ENCODE measurements around the gene MSX2.

The MSX2 gene

GRCh38 chr5:174773371-174773770, 49.0 kb downstream of the MSX2 start:
- DNase-seq (ENCODE audit: low spot score) = no peak

DNA sequence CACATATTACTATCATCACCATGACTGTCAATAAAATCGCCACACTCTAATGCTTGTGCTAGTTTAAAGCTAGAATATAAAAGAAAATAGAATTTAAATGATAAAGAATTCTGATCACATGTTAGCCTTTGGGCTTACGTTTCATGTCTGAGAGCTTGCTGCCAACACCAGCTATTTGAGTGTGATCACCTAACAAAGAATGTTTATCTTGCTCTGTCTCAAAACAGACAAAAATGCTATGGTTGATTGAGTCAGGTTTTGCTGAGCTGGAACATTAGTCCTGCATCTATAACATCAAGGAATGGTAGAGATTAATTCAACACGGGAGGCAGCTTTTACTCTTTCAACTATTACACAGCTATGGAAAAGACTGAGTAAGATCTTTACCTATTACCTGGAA, 50.7 kb downstream of the MSX2 start:
- no peak for DNase-seq (ENCODE audit: low spot score)

DNA sequence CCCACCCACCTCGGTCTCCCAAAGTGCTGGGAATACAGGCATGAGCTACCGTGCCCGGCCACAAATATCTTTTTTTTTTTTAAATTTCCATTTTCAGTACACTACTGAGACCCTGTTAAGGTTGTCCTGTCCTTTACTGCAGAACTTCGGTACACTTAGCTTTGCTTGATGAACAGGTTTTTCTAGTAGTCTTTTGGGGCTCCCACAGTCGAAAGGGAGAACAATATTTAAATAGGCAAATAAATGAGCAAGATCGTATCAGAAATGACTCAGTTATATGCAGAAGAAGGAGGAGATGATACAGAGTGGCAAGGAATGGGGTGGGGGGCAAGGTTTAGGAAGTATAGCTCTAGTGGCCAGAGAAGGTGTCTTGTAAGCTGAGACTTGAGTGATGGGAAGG, 52.7 kb downstream of the MSX2 start:
- DNase-seq (ENCODE audit: low spot score) = no peak

DNA sequence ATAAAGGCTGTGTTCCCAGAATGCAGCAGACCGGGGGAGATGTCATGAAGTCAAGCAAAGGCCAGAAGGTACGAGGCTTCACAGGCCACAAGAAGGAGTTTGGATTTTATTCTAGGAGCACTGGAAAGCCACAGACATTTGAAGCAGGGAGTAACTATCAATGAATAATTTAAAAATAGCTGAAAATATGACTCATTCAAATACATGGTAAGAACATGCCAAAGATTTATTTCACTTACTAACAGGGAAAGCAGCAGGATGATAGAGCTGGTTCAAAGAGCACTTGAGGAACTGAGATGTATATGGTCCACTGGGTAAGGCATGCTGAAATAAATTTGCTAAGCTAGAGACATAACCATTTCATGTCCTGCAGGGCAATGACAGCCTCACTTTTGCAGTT, 53.2 kb downstream of the MSX2 start:
- no peak for DNase-seq (ENCODE audit: low spot score)

Data from GM03348 (cell line).